ENCODE data around the gene ERBIN.

DNA sequence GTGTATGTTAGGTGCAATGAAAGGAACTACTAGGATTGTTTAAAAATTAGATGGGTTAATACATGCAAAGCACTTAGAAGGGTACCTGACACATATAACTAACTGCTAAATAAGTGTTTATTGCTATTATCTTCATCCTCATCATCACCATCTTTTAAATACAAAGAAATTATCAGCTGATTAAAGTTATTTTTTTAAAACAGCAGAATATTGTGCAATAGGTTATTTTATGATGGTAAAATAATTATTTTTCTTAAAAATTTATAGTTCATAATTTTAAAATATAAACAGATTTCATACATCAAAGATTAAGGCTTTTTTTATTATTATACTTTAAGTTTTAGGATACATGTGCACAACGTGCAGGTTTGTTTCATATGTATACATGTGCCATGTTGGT is 130.9 kb downstream of the ERBIN start:
- no peak for TF ChIP-seq POLR2A (IDR thresholded peaks at IDR 0.05)
- TF ChIP-seq, protein P1, sequence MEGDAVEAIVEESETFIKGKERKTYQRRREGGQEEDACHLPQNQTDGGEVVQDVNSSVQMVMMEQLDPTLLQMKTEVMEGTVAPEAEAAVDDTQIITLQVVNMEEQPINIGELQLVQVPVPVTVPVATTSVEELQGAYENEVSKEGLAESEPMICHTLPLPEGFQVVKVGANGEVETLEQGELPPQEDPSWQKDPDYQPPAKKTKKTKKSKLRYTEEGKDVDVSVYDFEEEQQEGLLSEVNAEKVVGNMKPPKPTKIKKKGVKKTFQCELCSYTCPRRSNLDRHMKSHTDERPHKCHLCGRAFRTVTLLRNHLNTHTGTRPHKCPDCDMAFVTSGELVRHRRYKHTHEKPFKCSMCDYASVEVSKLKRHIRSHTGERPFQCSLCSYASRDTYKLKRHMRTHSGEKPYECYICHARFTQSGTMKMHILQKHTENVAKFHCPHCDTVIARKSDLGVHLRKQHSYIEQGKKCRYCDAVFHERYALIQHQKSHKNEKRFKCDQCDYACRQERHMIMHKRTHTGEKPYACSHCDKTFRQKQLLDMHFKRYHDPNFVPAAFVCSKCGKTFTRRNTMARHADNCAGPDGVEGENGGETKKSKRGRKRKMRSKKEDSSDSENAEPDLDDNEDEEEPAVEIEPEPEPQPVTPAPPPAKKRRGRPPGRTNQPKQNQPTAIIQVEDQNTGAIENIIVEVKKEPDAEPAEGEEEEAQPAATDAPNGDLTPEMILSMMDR (IDR thresholded peaks at IDR 0.05) = no peak
